Frontal cortex (tissue), 4 donors: ENCODE results near the gene RGS14. TPM values are rescaled to one million over a fixed set of nuclear protein-coding genes. Genes with fewer than 3 reads are reported as not detected.

Experiments
- DNase-seq, 2 donors: peaks; one replicate each; pipeline ENCODE4 v3.0.0; 2012; ENCODE audit warnings: low spot score in 2 of 2
- FAIRE-seq: peaks from 2 replicates; lab custom pipeline; 2012; peaks lifted over from hg19 to GRCh38; lab: Jason Lieb, UNC
- total RNA-seq: library from RNA; depleted of rRNA; stranded (reverse); fragments of >200 nt; gene quantifications from one replicate; pipeline ENCODE4 v1.2.3, GENCODE V29; 2014
- donor health status: control.
- donor health status: control.
- donor health status: control.

RGS14 gene
- total RNA-seq, 1 donor from 2014 or later, result 7.7 TPM

DNA sequence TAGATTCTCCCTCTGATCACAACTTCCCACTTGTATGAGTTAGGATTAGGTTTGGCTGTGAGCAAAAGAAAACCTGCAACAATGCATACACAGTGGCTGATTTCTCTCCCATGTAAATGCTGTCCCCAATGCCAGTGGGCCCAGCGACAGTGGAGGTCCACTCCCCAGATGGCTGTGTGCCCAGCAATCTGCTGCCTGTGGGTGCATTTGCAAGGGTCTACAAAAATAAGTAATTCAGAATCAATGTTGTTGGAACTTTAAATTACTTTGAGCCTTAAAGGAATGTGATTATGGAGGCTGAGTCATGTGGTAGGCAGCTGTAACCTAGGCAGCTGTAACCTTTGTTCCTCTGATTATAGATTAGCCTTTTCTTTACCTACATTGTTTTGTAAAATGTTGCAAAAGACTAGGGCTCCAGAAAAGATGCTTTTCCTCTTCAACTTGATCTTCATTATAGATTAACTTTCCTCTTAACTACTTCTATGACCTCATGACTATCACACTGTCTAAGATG, 31.8 kb upstream of the RGS14 start:
- no peak for DNase-seq

DNA sequence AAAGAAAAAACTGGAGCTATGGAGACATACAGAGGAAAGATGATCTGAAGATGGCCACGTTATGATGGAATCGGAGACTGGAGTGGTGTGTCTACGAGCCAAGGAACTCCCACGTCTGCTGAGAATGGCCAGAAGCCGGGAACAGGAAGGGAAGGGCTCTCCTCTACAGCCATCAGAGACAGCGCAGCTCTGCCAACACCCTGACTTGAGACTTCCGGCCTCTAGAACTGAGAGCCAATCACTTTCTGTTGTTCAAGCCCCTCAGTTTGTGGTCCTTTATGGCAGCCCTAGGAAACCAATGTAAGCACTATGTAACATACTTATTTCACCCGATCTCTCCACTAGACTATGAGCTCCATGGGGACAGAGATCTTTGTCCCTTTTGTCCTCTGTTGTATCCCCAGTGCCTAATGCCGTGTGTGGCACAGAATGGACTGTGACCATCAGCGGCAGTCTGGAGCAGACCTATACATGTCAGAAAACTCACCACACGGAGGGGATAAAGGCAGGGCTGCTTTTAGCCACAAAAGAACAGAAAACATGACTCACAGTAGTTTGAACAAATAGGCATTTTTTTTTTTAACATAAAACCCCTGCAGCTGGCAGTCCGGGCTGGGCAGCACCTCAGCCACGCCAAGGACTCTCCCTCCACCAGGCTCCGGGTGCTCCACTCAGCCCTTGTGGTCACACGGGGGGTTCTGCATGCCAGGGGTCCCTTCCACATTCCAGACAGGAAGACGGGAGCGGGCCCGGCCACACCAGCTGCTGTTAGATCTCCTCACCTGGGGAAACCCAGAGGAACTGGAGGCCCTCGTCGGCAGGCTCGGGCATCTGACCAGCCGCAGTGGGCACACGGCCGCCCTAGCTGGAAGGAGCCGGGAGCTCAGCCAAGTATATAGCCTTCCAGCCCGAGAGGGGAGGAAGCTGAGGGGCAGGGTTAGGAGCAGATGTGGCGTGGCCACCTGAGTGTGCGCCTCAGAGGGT, 29.9 kb upstream of the RGS14 start:
- FAIRE-seq, result no peak
- no peak for DNase-seq

More for the DNA sequence above, 31.8 kb upstream of the RGS14 start:
- no peak for FAIRE-seq

DNA sequence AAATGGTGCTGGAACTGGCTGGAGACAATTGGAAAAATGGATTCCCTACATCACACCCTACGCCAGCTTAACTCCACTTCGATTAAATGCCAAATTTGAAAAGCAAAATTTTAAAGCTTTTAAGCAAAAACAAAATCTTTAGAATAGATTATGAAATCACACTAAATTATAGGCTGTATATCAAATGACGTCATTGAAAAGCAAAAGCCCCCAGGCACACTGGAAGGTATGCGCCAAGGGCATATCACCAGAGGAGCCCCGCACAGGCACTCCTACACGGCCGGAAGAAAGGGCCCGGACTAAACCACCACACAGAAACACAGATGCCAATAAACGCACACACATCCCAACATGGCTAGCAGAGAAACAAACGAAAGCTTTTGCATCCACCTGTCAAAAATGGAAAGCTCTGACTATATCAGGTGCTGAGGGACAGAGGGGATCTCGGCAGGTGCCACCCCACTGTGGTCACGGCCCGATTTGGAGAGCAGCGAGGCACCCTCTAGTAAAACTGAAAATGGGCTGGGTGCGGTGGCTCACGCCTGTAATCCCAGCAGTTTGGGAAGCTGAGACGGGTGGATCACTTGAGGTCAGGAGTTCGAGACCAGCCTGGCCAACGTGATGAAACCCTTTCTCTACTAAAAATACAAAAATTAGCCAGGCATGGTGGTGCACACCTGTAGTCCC, 29.0 kb upstream of the RGS14 start:
- FAIRE-seq (no peak), DNase-seq (no peak)

- no peak for FAIRE-seq
- no peak for DNase-seq
Observed at GRCh38 chr5:177329883-177330282, 27.8 kb upstream of the RGS14 start.

- FAIRE-seq (no peak), DNase-seq (no peak)
Observed at GRCh38 chr5:177330991-177331842, 26.5 kb upstream of the RGS14 start.

GRCh38 chr5:177332031-177332895, 25.5 kb upstream of the RGS14 start:
- DNase-seq (no peak), FAIRE-seq (no peak)

DNA sequence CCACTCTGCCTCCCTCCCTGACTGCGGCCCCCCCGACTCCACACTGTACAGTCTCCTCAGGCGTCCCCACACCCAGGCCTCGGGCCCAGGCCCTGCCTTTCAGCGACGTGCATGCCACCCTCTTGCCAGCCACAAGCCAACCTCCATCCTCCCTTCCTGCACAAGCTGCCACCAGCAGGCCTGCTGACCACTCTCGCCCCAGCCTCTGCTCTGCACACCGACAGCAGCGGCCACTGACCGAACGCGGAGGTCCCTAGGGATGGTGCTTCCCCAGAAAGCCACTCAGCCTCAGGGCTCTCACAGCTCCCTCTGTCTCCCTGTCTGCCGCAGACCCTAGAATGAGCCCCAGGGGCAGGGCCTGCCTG, 24.8 kb upstream of the RGS14 start:
- FAIRE-seq, result no peak
- no peak for DNase-seq

- no peak for FAIRE-seq
Observed at GRCh38 chr5:177333420-177334154, 24.1 kb upstream of the RGS14 start.

DNA sequence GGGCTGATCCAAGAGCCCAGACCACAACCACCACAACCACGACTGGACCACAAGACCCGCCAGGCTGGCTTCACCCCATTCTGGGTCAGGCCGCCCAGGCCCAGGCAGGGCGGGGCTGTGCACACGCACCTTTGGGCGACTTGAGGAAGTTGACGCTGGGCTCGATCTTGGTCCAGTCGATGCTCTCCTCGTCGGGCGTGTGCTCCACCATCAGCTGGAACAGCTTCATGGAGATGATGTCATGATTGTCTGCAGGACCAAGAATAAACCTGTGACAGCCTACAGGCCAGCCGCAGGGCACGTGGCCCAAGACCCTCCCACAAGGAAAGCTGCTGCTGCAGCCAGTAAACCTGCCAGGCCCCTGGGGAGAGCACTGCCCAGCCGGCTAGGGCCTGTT, 23.6 kb upstream of the RGS14 start:
- DNase-seq (no peak), FAIRE-seq (no peak)

More at GRCh38 chr5:177333420-177334154, 24.1 kb upstream of the RGS14 start:
- DNase-seq, result no peak

GRCh38 chr5:177334781-177335700, 22.7 kb upstream of the RGS14 start:
- DNase-seq (no peak), FAIRE-seq (no peak)

- FAIRE-seq, result no peak
Observed at GRCh38 chr5:177335701-177336065, 22.0 kb upstream of the RGS14 start.

DNA sequence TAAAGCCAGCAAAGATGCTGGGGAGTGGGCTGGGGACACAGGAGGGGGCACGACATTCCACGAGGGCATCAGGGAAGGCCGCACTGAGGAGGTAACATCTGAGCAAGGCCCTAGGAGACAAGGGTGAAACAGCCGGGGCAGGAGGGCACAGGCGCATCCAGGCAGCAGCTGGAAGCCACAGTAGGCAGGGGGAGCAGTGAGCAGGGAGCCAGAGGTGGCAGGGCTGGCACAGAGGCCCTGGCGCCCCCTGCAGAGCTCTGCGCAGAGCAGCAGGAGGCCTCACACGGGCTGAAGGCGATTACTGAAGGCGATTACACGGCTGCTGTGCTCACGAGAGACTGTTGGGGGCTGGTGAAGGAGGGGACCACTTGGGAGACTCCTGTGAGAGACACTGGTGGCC, 21.6 kb upstream of the RGS14 start:
- no peak for FAIRE-seq
- no peak for DNase-seq

More at GRCh38 chr5:177335701-177336065, 22.0 kb upstream of the RGS14 start:
- no peak for DNase-seq

- FAIRE-seq (no peak), DNase-seq (no peak)
Observed at GRCh38 chr5:177336603-177337494, 20.9 kb upstream of the RGS14 start.

DNA sequence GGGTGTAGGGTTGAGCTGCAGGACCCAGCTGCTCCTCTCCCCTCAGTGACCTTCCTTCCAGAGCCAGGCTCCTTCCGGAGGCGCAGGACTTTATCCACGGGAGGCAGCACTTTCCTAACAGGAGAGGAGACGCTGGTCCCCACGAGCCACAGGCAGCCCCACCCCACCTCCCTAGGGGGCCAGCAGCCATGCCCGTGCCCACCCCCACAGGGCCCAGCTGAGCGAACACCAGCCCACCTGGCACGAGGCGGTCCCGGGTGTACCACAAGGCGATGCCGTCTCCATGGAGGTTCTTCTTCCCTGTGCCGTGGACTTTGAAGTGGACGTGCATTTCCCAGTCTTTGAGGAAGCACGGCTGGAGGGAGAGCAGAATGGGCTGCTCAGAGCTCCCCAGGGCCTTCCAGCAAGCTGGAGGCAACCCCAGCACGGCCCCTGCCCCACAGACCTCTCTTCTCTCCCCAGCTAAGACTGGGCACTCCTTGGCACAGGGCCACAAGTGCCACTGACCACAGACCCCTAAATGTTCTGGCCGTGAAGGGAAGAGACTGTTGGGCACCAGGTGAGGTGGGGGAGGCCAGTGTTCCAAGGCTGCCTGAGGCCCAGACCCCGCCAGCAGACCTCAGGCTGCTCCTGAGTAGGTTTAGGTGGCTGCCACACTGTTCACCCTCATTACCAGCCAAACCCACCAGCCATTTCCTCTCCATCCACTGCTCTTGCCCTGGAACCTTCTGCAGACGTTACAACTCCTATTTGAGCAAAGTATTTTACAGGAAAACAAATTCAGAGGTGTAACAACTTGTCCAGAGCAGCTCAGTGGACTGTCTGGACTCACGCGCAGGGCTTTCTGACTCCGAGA, 19.2 kb upstream of the RGS14 start:
- no peak for DNase-seq
- FAIRE-seq, result no peak

DNA sequence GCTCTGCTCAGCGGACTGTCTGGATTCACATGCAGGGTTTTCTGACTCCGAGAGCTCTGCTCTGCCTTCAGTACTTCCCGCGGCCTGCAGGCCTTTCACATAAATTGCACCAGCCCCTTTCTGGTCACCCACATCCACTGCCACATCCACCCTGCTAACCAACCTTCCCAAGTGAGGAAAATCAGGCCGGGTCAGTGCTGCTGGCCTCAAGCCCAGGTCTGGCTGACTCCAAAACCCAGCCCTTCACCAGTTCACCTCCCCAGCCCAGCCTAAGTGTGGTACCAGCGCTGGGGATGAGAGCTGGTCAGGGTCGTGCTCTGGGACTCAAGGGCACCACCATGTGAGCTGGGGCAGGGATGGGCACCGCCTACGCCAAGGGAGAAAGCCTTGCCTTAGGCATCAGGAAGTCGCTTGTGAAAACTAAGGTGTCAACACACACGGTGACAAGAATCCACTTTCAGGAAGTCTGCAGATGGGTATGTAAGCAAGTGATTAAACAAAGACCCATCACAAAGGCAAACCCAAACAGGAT, 18.6 kb upstream of the RGS14 start:
- DNase-seq, result no peak
- FAIRE-seq, result no peak
